Measurements from ENCODE around the gene PPARG.

- TF ChIP-seq, protein P1, sequence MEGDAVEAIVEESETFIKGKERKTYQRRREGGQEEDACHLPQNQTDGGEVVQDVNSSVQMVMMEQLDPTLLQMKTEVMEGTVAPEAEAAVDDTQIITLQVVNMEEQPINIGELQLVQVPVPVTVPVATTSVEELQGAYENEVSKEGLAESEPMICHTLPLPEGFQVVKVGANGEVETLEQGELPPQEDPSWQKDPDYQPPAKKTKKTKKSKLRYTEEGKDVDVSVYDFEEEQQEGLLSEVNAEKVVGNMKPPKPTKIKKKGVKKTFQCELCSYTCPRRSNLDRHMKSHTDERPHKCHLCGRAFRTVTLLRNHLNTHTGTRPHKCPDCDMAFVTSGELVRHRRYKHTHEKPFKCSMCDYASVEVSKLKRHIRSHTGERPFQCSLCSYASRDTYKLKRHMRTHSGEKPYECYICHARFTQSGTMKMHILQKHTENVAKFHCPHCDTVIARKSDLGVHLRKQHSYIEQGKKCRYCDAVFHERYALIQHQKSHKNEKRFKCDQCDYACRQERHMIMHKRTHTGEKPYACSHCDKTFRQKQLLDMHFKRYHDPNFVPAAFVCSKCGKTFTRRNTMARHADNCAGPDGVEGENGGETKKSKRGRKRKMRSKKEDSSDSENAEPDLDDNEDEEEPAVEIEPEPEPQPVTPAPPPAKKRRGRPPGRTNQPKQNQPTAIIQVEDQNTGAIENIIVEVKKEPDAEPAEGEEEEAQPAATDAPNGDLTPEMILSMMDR (IDR thresholded peaks at IDR 0.05; ENCODE audit: low read depth, low read length, missing input control): no peak
- TF ChIP-seq RAD21 (IDR thresholded peaks at IDR 0.05) (no peak), REST (IDR thresholded peaks at IDR 0.05) (no peak)
These were observed 78.5 kb downstream of the PPARG start for GRCh38 chr3:12367346-12367745.
